HCT116 (cell line): Measurements from ENCODE around the gene EXOC6B.

Experiments used
- CBX3 ChIP-seq: IDR thresholded peaks from 2 replicates; pipeline ENCODE4 v1.6.1; 2012; ENCODE audit warnings: low read depth
- CTCF ChIP-seq, 3 experiments: fragments of 200-600 bp in 1 of 3; sonication (generic) in 1 of 3; IDR thresholded peaks in 2 of 3; conservative IDR thresholded peaks in 1 of 3; 2 replicates each; pipeline ENCODE4 v1.5.1; 2012 to 2017; ENCODE audit warnings: low read depth in 2 of 3, low read length in 2 of 3, antibody characterized with exemption in 1 of 3, borderline replicate concordance in 1 of 3, control low read depth in 1 of 3, mild to moderate bottlenecking in 1 of 3, mixed read lengths in 1 of 3, mixed run types in 1 of 3, moderate library complexity in 1 of 3; ENCODE audit not compliant: insufficient read depth in 1 of 3
- POLR2A ChIP-seq: IDR thresholded peaks from 2 replicates; pipeline ENCODE4 v1.7.0; 2011; ENCODE audit warnings: borderline replicate concordance; ENCODE audit not compliant: insufficient read depth, insufficient read length; ENCODE audit errors: extremely low read depth

- TF ChIP-seq CBX3 = no peak
- TF ChIP-seq POLR2A = no peak
- no peak for TF ChIP-seq CTCF (IDR thresholded peaks at IDR 0.05 in 2 of 3, conservative IDR thresholded peaks at IDR 0.05 in 1 of 3; ENCODE audit: borderline replicate concordance in 1 of 3, insufficient read depth in 1 of 3, low read depth in 2 of 3, low read length in 2 of 3)
Observed at GRCh38 chr2:72193723-72194122, 632.1 kb downstream of the EXOC6B start.
